ENCODE results near the gene RLF. TPM values are rescaled to one million over a fixed set of nuclear protein-coding genes. Genes with fewer than 3 reads are reported as not detected.
"Not testable (repeated sequence)": the region's sequence is repeated elsewhere in the genome, so short reads cannot be mapped to it uniquely, and the experiment has no call there.

Gene RLF
- total and polyA plus RNA-seq, 2 donors = 10.8 to 22.4 TPM

DNA sequence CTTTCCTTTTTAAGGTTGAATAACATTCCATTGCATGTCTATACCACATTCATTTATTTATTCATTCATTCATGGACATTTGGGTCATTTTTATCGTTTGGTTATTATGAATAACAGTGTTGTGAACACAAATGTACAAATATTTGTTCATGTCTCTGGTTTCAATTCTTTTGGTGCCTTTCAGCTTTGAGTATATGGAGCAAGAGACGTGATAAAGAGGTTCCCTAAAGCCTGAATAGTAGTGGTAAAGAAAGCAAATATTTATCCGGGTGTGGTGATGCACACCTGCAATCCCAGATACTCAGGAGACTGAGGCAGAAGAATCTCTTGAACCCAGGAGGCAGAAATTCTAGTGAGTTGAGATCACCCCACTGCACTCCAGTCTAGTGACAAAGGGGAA, 5.3 kb upstream of the RLF start:
- DNase-seq (ENCODE audit: low read depth in 6 of 9, low spot score in 9 of 9) = no peak
- H3K4me1 ChIP-seq (ENCODE audit: control insufficient read depth in 2 of 2, insufficient read depth in 2 of 2, low read length in 2 of 2) = peaks cover 0 to 2% of the 10 kb centered on the region in 2 donors
- no peaks in the 10 kb centered on the region for H3K9me3 ChIP-seq (ENCODE audit: control insufficient read depth in 2 of 2, insufficient read depth in 1 of 2, low read length in 1 of 2)
- no peaks in the 10 kb centered on the region for H3K27me3 ChIP-seq (ENCODE audit: control insufficient read depth in 2 of 2, insufficient read depth in 1 of 2, low read length in 1 of 2)
- 91% methylated on average over 3 of the region's 3 CpGs for WGBS
- no peak overlapping the region for H3K27ac ChIP-seq (ENCODE audit: low read depth in 1 of 2, low read length in 1 of 2)
- H3K36me3 ChIP-seq (ENCODE audit: control insufficient read depth in 2 of 2, insufficient read depth in 2 of 2, low read length in 1 of 2) = no peaks in the 10 kb centered on the region
- no peak overlapping the region for H3K4me3 ChIP-seq (ENCODE audit: low read length in 2 of 2)

DNA sequence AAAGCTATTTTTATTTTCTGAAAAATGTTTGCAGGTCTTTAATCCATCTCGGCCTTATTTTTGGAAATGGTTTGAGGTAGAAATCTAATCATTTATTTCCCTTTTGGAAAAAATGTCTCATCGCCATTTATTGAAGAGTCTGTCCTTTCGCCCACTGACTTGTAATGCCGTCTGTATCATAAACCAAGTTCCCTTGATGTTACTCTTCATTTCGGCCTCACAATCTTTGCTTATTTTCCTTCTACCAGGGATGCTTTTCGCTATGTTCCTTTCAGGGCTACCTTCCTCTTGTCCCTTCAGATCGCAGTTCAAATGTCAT, 422 bp upstream of the RLF start:
- Histone ChIP-seq H3K27ac (ENCODE audit: low read depth in 1 of 2, low read length in 1 of 2) (peak overlapping the region; percentile 94 to 99), H3K36me3 (ENCODE audit: control insufficient read depth in 2 of 2, insufficient read depth in 2 of 2, low read length in 1 of 2) (no peaks in the 10 kb centered on the region), H3K4me3 (ENCODE audit: low read length in 2 of 2) (peak overlapping the region; percentile 69 to 98), H3K27me3 (ENCODE audit: control insufficient read depth in 2 of 2, insufficient read depth in 1 of 2, low read length in 1 of 2) (no peaks in the 10 kb centered on the region), H3K9me3 (ENCODE audit: control insufficient read depth in 2 of 2, insufficient read depth in 1 of 2, low read length in 1 of 2) (no peaks in the 10 kb centered on the region), H3K4me1 (ENCODE audit: control insufficient read depth in 2 of 2, insufficient read depth in 2 of 2, low read length in 2 of 2) (peaks cover 2 to 13% of the 10 kb centered on the region in 2 donors)
- WGBS = 46% methylated on average over 7 of the region's 7 CpGs
- no peak for DNase-seq (ENCODE audit: low read depth in 6 of 9, low spot score in 9 of 9)

DNA sequence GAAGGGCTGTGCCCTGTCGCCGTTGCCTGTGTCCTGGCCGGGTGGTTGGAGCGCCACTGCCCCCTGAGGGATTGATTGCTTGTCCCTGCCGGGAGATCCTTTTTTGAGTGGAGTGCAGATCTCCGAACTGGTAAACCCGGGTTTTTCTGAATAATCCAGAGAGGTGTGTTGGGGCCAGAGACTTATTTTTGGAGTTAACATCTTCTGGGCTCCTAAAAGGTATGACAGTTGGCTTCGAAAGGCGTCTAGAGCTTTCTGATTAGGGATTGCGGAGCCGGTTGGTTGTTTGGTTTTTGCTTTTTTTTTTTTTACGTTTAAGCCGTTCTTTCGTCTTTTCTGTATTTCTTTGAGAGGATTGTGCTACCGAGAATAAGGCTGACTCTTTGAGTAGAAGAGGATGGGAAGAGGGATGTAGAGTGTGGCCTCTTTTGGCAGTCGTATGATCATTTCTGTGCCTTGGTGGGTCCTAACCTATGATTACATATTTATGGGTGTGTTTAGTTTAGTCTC, 756 bp downstream of the RLF start:
- WGBS = under 1% methylated on average over 16 of the region's 16 CpGs
- H3K36me3 ChIP-seq (ENCODE audit: control insufficient read depth in 2 of 2, insufficient read depth in 2 of 2, low read length in 1 of 2) = no peaks in the 10 kb centered on the region
- no peaks in the 10 kb centered on the region for H3K9me3 ChIP-seq (ENCODE audit: control insufficient read depth in 2 of 2, insufficient read depth in 1 of 2, low read length in 1 of 2)
- H3K4me3 ChIP-seq (ENCODE audit: low read length in 2 of 2) = peak overlapping the region; percentile 69 to 98
- H3K27me3 ChIP-seq (ENCODE audit: control insufficient read depth in 2 of 2, insufficient read depth in 1 of 2, low read length in 1 of 2) = no peaks in the 10 kb centered on the region
- peak in 1 of 9 donors; percentile 39 for DNase-seq (ENCODE audit: low read depth in 6 of 9, low spot score in 9 of 9)
- peaks cover 2 to 13% of the 10 kb centered on the region in 2 donors for H3K4me1 ChIP-seq (ENCODE audit: control insufficient read depth in 2 of 2, insufficient read depth in 2 of 2, low read length in 2 of 2)
- H3K27ac ChIP-seq (ENCODE audit: low read depth in 1 of 2, low read length in 1 of 2) = peak overlapping the region; percentile 90 to 99

DNA sequence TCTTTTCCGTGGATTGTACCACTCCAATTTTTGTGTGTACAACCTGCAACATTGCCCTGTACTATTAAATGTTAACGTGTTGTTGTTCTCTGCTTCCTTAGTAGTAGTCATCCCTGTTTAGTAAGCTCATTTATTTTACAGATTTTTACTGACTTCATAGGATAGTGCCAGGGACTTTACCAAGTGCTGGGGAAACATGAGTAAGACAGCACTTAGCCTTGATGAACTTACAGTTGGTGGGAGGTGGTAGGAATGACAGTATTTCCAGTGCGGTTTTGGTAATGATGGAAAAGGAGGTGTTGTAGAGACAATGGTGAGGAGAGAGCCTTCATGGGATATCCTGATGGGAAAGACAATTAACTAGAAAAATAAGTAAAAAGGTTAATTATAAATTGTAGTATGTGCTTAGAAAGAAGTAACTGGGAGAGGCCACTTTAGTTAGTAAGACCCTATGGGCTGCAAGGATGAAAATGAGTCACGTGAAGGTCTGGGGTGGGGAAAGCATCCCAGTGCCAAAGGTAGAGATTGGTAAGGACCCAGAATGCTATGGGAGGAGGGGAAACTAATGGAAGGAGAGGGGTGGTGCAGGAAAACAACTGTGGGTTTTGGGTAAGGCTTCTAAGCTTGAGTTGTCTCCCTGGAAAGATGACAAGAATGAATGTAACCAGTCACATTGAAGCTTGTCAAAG, 1.7 kb downstream of the RLF start:
- 31% methylated on average over 4 of the region's 4 CpGs for WGBS
- Histone ChIP-seq H3K27me3 (ENCODE audit: control insufficient read depth in 2 of 2, insufficient read depth in 1 of 2, low read length in 1 of 2) (no peaks in the 10 kb centered on the region), H3K9me3 (ENCODE audit: control insufficient read depth in 2 of 2, insufficient read depth in 1 of 2, low read length in 1 of 2) (no peaks in the 10 kb centered on the region), H3K27ac (ENCODE audit: low read depth in 1 of 2, low read length in 1 of 2) (no peak overlapping the region), H3K4me1 (ENCODE audit: control insufficient read depth in 2 of 2, insufficient read depth in 2 of 2, low read length in 2 of 2) (peaks cover 2 to 13% of the 10 kb centered on the region in 2 donors), H3K4me3 (ENCODE audit: low read length in 2 of 2) (peak overlapping the region; percentile 69 to 98), H3K36me3 (ENCODE audit: control insufficient read depth in 2 of 2, insufficient read depth in 2 of 2, low read length in 1 of 2) (no peaks in the 10 kb centered on the region)
- DNase-seq (ENCODE audit: low read depth in 6 of 9, low spot score in 9 of 9) = no peak

DNA sequence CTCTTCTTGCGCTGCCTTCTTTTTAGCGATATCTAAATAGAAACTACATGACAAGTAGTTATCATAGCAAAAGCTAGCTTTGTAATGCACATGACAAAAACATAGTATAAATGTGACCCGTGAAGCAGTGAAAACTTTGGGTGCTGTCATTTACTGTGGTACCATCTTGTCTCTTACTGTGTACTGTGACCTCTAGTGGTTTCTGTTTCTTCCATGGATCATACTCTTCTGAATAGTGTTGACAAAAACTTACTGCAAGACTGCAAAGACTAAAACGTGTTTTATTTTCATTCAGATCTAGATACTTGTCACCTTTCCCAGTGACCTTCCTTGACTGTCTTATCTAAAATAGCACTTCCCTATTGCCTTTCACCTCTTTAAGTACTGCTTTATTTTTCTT, 6.1 kb downstream of the RLF start:
- Histone ChIP-seq H3K27ac (ENCODE audit: low read depth in 1 of 2, low read length in 1 of 2) (no peak overlapping the region), H3K4me1 (ENCODE audit: control insufficient read depth in 2 of 2, insufficient read depth in 2 of 2, low read length in 2 of 2) (peaks cover 2 to 9% of the 10 kb centered on the region in 2 donors), H3K27me3 (ENCODE audit: control insufficient read depth in 2 of 2, insufficient read depth in 1 of 2, low read length in 1 of 2) (no peaks in the 10 kb centered on the region), H3K9me3 (ENCODE audit: control insufficient read depth in 2 of 2, insufficient read depth in 1 of 2, low read length in 1 of 2) (no peaks in the 10 kb centered on the region), H3K4me3 (ENCODE audit: low read length in 2 of 2) (no peak overlapping the region), H3K36me3 (ENCODE audit: control insufficient read depth in 2 of 2, insufficient read depth in 2 of 2, low read length in 1 of 2) (no peaks in the 10 kb centered on the region)
- whole genome bisulfite sequencing = 88% methylated on average over 4 of the region's 4 CpGs
- no peak for DNase-seq (ENCODE audit: low read depth in 6 of 9, low spot score in 9 of 9)

DNA sequence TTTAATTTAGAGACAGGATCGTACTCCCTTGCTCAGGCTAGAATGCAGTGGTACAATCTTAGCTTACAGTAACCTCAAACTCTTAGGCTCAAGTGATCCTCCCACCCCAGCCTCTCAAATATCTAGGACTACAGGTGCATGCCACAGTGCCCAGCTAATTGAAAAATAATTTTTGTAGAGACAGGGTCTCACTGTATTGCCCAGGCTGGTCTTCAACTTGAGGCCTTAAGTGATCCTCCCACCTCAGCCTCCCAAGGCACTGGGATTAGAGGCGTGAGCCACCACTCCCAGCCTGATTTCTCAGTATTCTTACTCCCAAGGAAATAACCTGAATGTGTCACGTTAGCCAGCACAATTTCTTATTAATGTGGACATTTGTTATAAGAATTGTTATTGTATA, 9.8 kb downstream of the RLF start:
- Histone ChIP-seq H3K9me3 (ENCODE audit: control insufficient read depth in 2 of 2, insufficient read depth in 1 of 2, low read length in 1 of 2) (no peaks in the 10 kb centered on the region), H3K36me3 (ENCODE audit: control insufficient read depth in 2 of 2, insufficient read depth in 2 of 2, low read length in 1 of 2) (no peaks in the 10 kb centered on the region), H3K4me3 (ENCODE audit: low read length in 2 of 2) (no peak overlapping the region), H3K27me3 (ENCODE audit: control insufficient read depth in 2 of 2, insufficient read depth in 1 of 2, low read length in 1 of 2) (no peaks in the 10 kb centered on the region), H3K27ac (ENCODE audit: low read depth in 1 of 2, low read length in 1 of 2) (no peak overlapping the region), H3K4me1 (ENCODE audit: control insufficient read depth in 2 of 2, insufficient read depth in 2 of 2, low read length in 2 of 2) (no peaks in the 10 kb centered on the region)
- 96% methylated on average over 3 of the region's 3 CpGs for WGBS
- DNase-seq (ENCODE audit: low read depth in 6 of 9, low spot score in 9 of 9) = no peak

DNA sequence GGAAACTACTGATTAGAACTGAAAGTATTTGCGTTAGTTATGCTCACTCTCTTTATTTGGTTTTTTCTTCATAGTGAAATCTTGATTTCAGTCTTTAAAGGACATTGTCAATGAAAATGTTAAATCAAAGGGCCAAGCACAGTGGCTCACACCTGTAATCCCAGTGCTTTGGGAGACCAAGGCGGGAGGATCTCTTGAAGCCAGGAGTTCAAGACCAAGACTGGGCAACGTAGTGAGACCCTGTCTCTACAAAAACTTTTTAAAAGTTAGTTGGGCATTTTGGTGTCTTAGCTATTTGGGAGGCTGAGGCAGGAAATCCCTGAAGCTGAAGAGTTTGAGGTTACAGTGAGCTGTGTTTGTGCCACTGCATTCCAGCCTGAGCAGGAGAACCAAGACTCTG, 13.6 kb downstream of the RLF start:
- no peak overlapping the region for H3K27ac ChIP-seq (ENCODE audit: low read depth in 1 of 2, low read length in 1 of 2)
- no peaks in the 10 kb centered on the region for H3K36me3 ChIP-seq (ENCODE audit: control insufficient read depth in 2 of 2, insufficient read depth in 2 of 2, low read length in 1 of 2)
- no peaks in the 10 kb centered on the region for H3K4me1 ChIP-seq (ENCODE audit: control insufficient read depth in 2 of 2, insufficient read depth in 2 of 2, low read length in 2 of 2)
- no peaks in the 10 kb centered on the region for H3K9me3 ChIP-seq (ENCODE audit: control insufficient read depth in 2 of 2, insufficient read depth in 1 of 2, low read length in 1 of 2)
- no peaks in the 10 kb centered on the region for H3K27me3 ChIP-seq (ENCODE audit: control insufficient read depth in 2 of 2, insufficient read depth in 1 of 2, low read length in 1 of 2)
- H3K4me3 ChIP-seq (ENCODE audit: low read length in 2 of 2) = no peak overlapping the region
- DNase-seq (ENCODE audit: low read depth in 6 of 9, low spot score in 9 of 9) = no peak
- 98% methylated on average over 3 of the region's 3 CpGs for WGBS

DNA sequence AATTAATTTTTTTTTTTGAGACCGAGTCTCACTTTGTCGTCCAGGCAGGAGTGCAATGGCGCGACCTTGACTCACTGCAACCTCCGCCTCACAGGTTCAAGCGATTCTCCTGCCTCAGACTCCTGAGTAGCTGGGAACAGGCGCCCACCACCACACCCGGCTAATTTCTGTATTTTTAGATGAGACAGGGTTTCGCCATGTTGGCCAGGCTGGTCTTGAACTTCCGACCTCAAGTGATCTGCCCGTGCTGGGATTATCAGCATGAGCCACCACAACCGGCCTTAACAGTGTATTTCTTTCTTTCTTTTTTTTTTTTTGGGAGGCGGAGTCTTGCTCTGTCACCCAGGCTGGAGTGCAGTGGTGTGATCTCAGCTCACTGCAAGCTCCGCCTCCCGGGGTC, 15.8 kb downstream of the RLF start:
- not testable (repeated sequence) for H3K9me3 ChIP-seq (ENCODE audit: control insufficient read depth in 2 of 2, insufficient read depth in 1 of 2, low read length in 1 of 2); H3K36me3 ChIP-seq (ENCODE audit: control insufficient read depth in 2 of 2, insufficient read depth in 2 of 2, low read length in 1 of 2); H3K27me3 ChIP-seq (ENCODE audit: control insufficient read depth in 2 of 2, insufficient read depth in 1 of 2, low read length in 1 of 2); H3K4me1 ChIP-seq (ENCODE audit: control insufficient read depth in 2 of 2, insufficient read depth in 2 of 2, low read length in 2 of 2); H3K27ac ChIP-seq (ENCODE audit: low read depth in 1 of 2, low read length in 1 of 2); H3K4me3 ChIP-seq (ENCODE audit: low read length in 2 of 2); DNase-seq (ENCODE audit: low read depth in 6 of 9, low spot score in 9 of 9)
- WGBS = 98% methylated on average over 15 of the region's 15 CpGs

DNA sequence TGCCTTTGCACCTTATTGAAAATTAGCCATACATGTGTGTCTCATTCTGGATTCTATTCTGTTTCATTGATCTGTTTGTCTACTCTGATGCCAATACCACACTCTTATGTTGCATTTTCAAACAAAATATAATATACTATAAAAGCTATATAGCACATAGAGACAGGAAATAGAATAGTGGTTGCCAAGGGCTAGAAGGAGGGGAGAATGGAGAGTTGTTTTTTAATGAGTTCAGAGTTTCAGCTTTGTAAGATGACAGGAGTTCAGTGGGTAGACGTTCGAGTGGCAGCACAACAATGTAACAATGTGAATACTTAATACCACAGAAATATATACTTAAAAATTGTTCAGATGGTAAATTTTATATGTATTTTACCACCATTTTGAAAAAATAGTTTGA, 17.0 kb downstream of the RLF start:
- Histone ChIP-seq H3K4me3 (ENCODE audit: low read length in 2 of 2) (no peak overlapping the region), H3K27ac (ENCODE audit: low read depth in 1 of 2, low read length in 1 of 2) (no peak overlapping the region), H3K36me3 (ENCODE audit: control insufficient read depth in 2 of 2, insufficient read depth in 2 of 2, low read length in 1 of 2) (no peaks in the 10 kb centered on the region), H3K4me1 (ENCODE audit: control insufficient read depth in 2 of 2, insufficient read depth in 2 of 2, low read length in 2 of 2) (no peaks in the 10 kb centered on the region), H3K27me3 (ENCODE audit: control insufficient read depth in 2 of 2, insufficient read depth in 1 of 2, low read length in 1 of 2) (no peaks in the 10 kb centered on the region), H3K9me3 (ENCODE audit: control insufficient read depth in 2 of 2, insufficient read depth in 1 of 2, low read length in 1 of 2) (no peaks in the 10 kb centered on the region)
- 69% methylated on average over 2 of the region's 2 CpGs for WGBS
- no peak for DNase-seq (ENCODE audit: low read depth in 6 of 9, low spot score in 9 of 9)
